DOHH2 (cell line): ENCODE results near the gene OR10V1.

Source experiments
- H3F3A ChIP-seq: fragments of 200-600 bp; sonication (generic), shearing (Covaris generic); 2 replicates; pipeline ENCODE4 v1.6.0; 2016; ENCODE audit warnings: antibody characterized with exemption, mild to moderate bottlenecking; ENCODE audit not compliant: control insufficient read depth, insufficient read depth
- H3K27ac ChIP-seq: fragments of 200-600 bp; sonication (generic); 2 replicates; pipeline ENCODE4 v1.5.1; 2014; ENCODE audit warnings: low read depth, mild to moderate bottlenecking, low read length, moderate library complexity
- H3K27me3 ChIP-seq: fragments of 200-600 bp; sonication (generic); 2 replicates; pipeline ENCODE4 v1.6.1; 2014; ENCODE audit warnings: mild to moderate bottlenecking, low read length, mixed read lengths; ENCODE audit not compliant: control insufficient read depth
- H3K36me3 ChIP-seq: fragments of 200-600 bp; sonication (generic); 2 replicates; pipeline ENCODE4 v1.6.1; 2014; ENCODE audit warnings: mild to moderate bottlenecking, low read length, moderate library complexity, mixed read lengths; ENCODE audit not compliant: control insufficient read depth
- H3K4me1 ChIP-seq: fragments of 200-600 bp; sonication (generic); 2 replicates; pipeline ENCODE4 v1.6.1; 2014; ENCODE audit warnings: mild to moderate bottlenecking, low read length, mixed read lengths; ENCODE audit not compliant: control insufficient read depth
- H3K4me2 ChIP-seq: fragments of 200-600 bp; sonication (generic); 2 replicates; pipeline ENCODE4 v1.6.0; 2014; ENCODE audit warnings: mild to moderate bottlenecking, low read length, moderate library complexity
- H3K4me3 ChIP-seq: fragments of 200-600 bp; sonication (generic); 2 replicates; pipeline ENCODE4 v1.5.1; 2014; ENCODE audit warnings: mild to moderate bottlenecking, low read length, mixed read lengths
- H3K79me2 ChIP-seq: fragments of 200-600 bp; sonication (generic); 2 replicates; pipeline ENCODE4 v1.6.1; 2014; ENCODE audit warnings: mild to moderate bottlenecking, low read length, mixed read lengths; ENCODE audit not compliant: control insufficient read depth
- H3K9me2 ChIP-seq: fragments of 200-600 bp; sonication (generic); replicated peaks from 2 replicates; pipeline ENCODE4 v1.6.1; 2014; ENCODE audit warnings: mild to moderate bottlenecking, low read length, mixed read lengths; ENCODE audit not compliant: control insufficient read depth
- H3K9me3 ChIP-seq: fragments of 200-600 bp; sonication (generic); 2 replicates; pipeline ENCODE4 v1.6.1; 2014; ENCODE audit warnings: antibody characterized with exemption, low read length, mixed read lengths; ENCODE audit not compliant: control insufficient read depth, insufficient read depth
- H4K20me1 ChIP-seq: fragments of 200-600 bp; sonication (generic); 2 replicates; pipeline ENCODE4 v1.6.0; 2014; ENCODE audit warnings: low read depth, mild to moderate bottlenecking, antibody characterized with exemption, low read length, moderate library complexity; ENCODE audit not compliant: control insufficient read depth, insufficient read depth
- EZH2phosphoT487 ChIP-seq: fragments of 200-600 bp; sonication (generic); IDR thresholded peaks from 2 replicates; pipeline ENCODE4 v1.6.1; 2017; ENCODE audit warnings: borderline replicate concordance, mild to moderate bottlenecking, antibody characterized with exemption, low read length, moderate library complexity, mixed read lengths
- TF ChIP-seq, protein P1 (sequence below): fragments of 200-600 bp; sonication (generic); IDR thresholded peaks from one replicate; pipeline ENCODE4 v1.5.1; 2014; ENCODE audit warnings: antibody characterized with exemption, mild to moderate bottlenecking, low read depth, low read length; ENCODE audit not compliant: poor library complexity, severe bottlenecking

The OR10V1 gene

DNA sequence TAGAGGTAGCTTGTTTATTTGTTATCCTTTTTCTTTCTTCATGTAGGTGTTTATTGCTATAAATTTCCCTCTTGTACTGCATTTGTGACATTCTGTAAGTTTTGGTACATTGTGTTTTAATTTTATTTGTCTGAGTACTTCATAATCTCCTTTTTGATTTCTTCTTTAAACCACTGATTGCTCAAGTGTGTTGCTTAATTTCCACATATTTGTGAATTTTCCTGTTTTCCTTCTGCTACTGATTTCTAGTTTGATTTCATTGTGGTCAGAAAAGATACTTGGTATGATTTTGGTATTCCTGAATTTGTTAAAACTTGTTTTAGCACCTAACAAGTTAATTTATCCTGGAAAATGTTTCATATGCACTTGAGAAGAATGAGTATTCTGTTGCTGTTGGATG is 15.1 kb downstream of the OR10V1 start:
- Histone ChIP-seq H3F3A (no peaks in the 10 kb centered on the region), H3K27ac (no peak overlapping the region), H3K4me1 (no peaks in the 10 kb centered on the region), H3K27me3 (no peaks in the 10 kb centered on the region), H3K4me2 (no peak overlapping the region), H3K36me3 (no peaks in the 10 kb centered on the region), H3K79me2 (no peaks in the 10 kb centered on the region), H3K4me3 (no peak overlapping the region), H4K20me1 (no peaks in the 10 kb centered on the region), H3K9me2 (no peaks in the 10 kb centered on the region), H3K9me3 (no peaks in the 10 kb centered on the region)
- TF ChIP-seq, protein P1, sequence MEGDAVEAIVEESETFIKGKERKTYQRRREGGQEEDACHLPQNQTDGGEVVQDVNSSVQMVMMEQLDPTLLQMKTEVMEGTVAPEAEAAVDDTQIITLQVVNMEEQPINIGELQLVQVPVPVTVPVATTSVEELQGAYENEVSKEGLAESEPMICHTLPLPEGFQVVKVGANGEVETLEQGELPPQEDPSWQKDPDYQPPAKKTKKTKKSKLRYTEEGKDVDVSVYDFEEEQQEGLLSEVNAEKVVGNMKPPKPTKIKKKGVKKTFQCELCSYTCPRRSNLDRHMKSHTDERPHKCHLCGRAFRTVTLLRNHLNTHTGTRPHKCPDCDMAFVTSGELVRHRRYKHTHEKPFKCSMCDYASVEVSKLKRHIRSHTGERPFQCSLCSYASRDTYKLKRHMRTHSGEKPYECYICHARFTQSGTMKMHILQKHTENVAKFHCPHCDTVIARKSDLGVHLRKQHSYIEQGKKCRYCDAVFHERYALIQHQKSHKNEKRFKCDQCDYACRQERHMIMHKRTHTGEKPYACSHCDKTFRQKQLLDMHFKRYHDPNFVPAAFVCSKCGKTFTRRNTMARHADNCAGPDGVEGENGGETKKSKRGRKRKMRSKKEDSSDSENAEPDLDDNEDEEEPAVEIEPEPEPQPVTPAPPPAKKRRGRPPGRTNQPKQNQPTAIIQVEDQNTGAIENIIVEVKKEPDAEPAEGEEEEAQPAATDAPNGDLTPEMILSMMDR = no peak
- no peak for TF ChIP-seq EZH2phosphoT487

DNA sequence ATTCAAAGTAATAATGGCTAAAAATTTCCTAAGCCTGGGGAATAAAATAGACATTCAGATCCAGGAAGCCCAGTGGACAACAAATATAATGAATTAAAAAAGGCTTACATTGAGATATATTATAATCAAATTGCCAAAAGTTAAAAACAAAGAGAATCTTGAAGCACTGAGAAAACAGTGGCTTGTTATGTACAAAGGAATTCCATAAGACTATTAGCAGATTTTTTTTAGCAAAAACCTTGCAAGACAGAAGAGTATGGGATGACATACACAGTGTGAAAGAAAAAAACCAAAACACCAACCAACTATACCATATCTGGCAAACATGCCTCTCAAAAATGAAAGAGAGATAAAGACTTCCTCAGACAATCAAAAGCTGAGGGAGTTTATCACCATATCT is 20.7 kb downstream of the OR10V1 start:
- Histone ChIP-seq H3K4me3 (no peak overlapping the region), H3K27me3 (no peaks in the 10 kb centered on the region), H3K36me3 (no peaks in the 10 kb centered on the region), H3K27ac (no peak overlapping the region), H3K9me2 (no peaks in the 10 kb centered on the region), H3F3A (no peaks in the 10 kb centered on the region), H3K4me1 (no peaks in the 10 kb centered on the region), H3K79me2 (no peaks in the 10 kb centered on the region), H3K9me3 (no peaks in the 10 kb centered on the region; the same call in 1 of the 2 replicates), H4K20me1 (no peaks in the 10 kb centered on the region), H3K4me2 (no peak overlapping the region)
- no peak for TF ChIP-seq EZH2phosphoT487
- TF ChIP-seq, protein P1 = no peak

DNA sequence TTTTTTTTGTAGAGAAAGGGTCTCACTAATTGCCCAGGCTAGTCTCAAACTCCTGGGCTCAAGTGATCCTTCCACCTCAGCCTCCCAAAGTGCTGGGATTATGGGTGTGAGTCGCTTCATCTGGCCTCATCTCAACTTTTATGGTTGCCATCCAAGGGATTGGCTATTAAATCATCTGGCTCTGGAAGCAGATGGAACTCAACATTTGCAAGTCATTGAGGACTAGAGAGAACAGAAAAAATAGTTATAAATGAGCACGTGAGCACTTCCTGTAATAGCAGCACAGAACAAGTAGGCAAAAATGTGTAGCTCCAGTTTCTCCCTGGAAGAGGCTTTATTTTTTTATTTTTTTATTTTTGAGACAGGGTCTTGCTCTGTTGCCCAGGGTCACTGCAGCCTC is 22.5 kb downstream of the OR10V1 start:
- H4K20me1 ChIP-seq = no peaks in the 10 kb centered on the region
- no peak for TF ChIP-seq EZH2phosphoT487
- TF ChIP-seq, protein P1 = no peak
- H3K4me3 ChIP-seq = no peak overlapping the region
- no peak overlapping the region for H3K4me2 ChIP-seq
- H3K36me3 ChIP-seq = no peaks in the 10 kb centered on the region
- no peaks in the 10 kb centered on the region for H3K79me2 ChIP-seq
- no peaks in the 10 kb centered on the region for H3K4me1 ChIP-seq
- H3K9me3 ChIP-seq = no peaks in the 10 kb centered on the region; the same call in 1 of the 2 replicates
- no peaks in the 10 kb centered on the region for H3F3A ChIP-seq
- no peak overlapping the region for H3K27ac ChIP-seq
- no peaks in the 10 kb centered on the region; the same call in 1 of the 2 replicates for H3K27me3 ChIP-seq
- no peaks in the 10 kb centered on the region for H3K9me2 ChIP-seq
